ENCODE measurements around the gene TGFBR3.

The TGFBR3 gene

GRCh38 chr1:91715416-91716000, 170.4 kb downstream of the TGFBR3 start:
- TF ChIP-seq CTCF (IDR thresholded peaks at IDR 0.05; ENCODE audit: control insufficient read depth, extremely low read depth, insufficient read depth), result no peak
- DNase-seq (ENCODE audit: low read depth), result no peak
- no peak overlapping the region for H3K4me3 ChIP-seq (ENCODE audit: low read depth, low read length)

- TF ChIP-seq CTCF (IDR thresholded peaks at IDR 0.05; ENCODE audit: control insufficient read depth, extremely low read depth, insufficient read depth), result no peak
Observed at GRCh38 chr1:91714867-91715381, 171.0 kb downstream of the TGFBR3 start.

GRCh38 chr1:91712981-91713841, 172.7 kb downstream of the TGFBR3 start:
- TF ChIP-seq CTCF (IDR thresholded peaks at IDR 0.05; ENCODE audit: control insufficient read depth, extremely low read depth, insufficient read depth), result no peak
- no peak overlapping the region for H3K4me3 ChIP-seq (ENCODE audit: low read depth, low read length)
- DNase-seq (ENCODE audit: low read depth), result no peak

More at GRCh38 chr1:91714867-91715381, 171.0 kb downstream of the TGFBR3 start:
- no peak overlapping the region for H3K4me3 ChIP-seq (ENCODE audit: low read depth, low read length)
- DNase-seq (ENCODE audit: low read depth), result no peak

GRCh38 chr1:91712393-91712792, 173.6 kb downstream of the TGFBR3 start:
- no peak for TF ChIP-seq CTCF (IDR thresholded peaks at IDR 0.05; ENCODE audit: control insufficient read depth, extremely low read depth, insufficient read depth)
- no peak for DNase-seq (ENCODE audit: low read depth)
- no peak overlapping the region for H3K4me3 ChIP-seq (ENCODE audit: low read depth, low read length)

- H3K4me3 ChIP-seq (ENCODE audit: low read depth, low read length), result no peak overlapping the region
- TF ChIP-seq CTCF (IDR thresholded peaks at IDR 0.05; ENCODE audit: control insufficient read depth, extremely low read depth, insufficient read depth), result no peak
- DNase-seq (ENCODE audit: low read depth), result no peak
Observed at GRCh38 chr1:91711504-91712247, 174.3 kb downstream of the TGFBR3 start.

- no peak for DNase-seq (ENCODE audit: low read depth)
- H3K4me3 ChIP-seq (ENCODE audit: low read depth, low read length), result no peak overlapping the region
- TF ChIP-seq CTCF (IDR thresholded peaks at IDR 0.05; ENCODE audit: control insufficient read depth, extremely low read depth, insufficient read depth), result no peak
Observed at GRCh38 chr1:91710261-91710660, 175.7 kb downstream of the TGFBR3 start.

All from LNCaP clone FGC (cell line).